GM21526 (cell line): ENCODE data around the gene MLC1.

Source experiments
- ATAC-seq: cut with Tn5 transposase; IDR thresholded peaks from one replicate; pipeline ENCODE4 v1.9.1; 2021; ENCODE audit warnings: moderate library complexity; ENCODE audit not compliant: unreplicated experiment, low FRiP score

MLC1 gene

DNA sequence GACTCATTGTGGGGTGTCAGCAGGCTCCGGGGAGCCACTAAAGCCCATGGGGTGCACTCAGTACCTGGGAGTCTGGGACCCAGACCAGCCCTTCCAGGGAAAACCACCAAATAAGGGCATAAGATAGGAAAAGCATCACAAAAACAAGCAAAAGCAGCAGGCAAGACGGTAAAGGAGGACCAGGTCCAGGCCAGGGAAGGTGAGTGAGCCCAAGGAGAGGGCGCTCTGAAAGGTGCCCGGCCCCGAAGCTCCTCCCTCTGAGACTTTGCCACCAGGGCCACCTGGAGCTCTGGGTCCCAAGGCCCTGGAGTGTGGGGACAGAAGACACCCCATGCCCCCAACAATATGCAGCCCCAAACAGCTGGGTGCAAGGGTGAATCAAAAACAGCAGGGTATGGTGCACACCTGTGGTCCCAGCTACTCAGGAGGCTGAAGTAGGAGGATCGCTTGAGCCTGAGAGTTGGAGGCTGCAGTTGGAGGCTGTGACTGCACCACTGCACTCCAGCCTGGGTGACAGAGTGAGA is 67.5 kb downstream of the MLC1 start:
- no peak for ATAC-seq

DNA sequence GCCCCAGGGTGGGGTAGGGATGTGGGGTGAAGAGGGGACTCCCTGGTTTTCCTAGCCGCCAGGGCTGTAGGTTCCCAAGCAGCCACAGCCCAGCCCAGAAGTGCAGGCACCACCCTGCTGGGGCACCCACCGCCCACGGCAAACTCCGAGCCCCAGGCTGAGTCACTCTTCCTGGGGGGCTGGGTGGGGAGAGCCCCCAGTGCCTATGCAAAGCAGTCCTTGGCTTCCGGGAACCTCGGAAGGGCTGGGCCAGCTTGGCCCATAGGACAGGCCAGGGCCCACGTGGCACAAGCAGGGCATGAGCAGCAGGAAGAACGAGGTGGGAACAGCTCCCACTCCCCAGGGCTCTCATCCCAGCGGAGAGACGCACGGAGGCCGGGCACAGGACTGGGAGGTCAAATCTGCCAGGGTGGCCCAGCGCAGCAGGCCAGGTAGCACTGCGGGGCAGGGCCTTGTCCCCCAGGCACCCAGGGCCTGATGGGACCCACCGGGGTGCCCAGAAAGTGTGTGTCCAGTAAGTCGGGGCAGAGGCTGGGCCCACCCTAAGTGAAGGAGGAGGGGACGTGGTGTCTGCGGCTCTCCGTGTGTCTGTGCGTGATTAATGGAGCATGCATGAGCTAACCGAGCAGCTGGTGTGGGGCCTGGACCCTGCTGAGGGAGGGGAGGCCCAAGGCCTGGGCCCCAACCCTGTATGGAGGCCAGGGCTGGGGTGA is 68.1 kb downstream of the MLC1 start:
- ATAC-seq = no peak

DNA sequence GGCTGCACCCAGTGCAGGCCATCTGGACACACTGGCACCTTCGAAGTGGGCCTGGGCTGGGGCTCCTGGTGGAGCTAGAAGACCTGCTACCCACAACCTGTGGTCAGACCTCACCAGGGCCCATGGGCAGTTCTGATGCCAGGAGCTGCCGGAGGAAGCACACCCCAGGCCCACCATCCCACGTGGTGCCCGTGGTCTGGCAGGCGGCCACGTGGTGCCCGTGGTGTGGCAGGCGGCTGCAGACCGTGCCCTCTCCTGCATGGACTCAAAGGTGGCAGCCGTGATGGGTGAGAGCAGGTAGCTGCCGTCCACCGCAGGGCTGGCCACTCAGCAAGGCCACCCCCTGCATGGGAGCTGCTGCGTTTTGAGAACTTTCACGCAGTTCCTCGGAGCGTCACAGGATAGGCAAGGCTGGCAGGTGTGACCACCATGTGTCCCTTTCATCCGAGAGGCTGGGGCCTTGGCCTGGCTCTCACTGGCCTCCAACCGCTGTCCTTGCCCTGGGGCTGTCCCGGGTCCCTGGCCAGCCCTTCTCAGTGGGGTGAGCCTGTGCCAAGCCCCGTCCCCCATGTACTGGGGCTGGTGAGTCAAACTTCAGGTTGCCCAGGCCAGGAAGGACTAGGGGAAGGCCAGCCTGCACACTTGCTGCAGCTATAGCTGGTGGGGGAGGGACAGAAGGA is 68.8 kb downstream of the MLC1 start:
- no peak for ATAC-seq

DNA sequence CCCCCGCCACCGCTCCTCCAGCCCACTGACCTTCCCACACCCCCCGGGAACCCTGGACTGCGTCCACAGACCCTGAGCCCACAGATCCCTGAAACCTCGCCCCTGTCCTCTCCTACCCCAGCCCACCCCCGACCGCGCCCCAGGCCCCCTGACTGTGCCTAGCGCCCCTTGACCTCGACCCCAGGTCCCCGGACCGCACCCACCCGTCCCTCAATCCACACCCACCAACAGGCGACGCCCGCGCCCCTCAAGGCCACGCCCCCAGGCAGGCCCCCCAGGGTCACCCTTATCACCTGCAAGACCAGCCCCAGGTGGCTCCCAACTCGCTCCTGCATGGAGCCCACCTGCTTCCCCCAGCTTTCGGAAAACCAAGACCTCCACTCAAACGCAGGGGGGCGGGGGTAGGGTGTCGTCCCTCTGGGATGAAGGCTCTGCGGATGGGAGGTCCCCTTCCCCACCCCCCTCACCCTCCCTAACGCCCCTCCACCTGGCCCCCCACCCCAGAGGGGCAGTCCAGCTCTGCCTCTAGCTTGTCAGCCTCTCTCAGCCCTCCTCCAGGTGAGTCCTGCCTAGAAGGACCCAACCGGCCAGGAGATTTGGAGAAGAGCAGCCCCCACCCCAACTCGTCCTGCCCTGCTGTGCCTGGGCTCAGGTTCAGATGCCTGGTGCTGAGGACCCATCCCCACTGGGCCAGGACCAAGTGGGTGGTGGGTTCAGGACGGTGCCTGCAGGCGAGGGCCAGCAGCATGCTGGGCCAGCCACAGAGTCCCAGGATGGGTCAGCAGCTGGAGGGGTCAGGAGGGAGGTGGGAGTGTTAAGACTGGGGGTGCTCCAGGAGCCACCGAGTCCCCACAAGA is 69.5 kb downstream of the MLC1 start:
- ATAC-seq = no peak

DNA sequence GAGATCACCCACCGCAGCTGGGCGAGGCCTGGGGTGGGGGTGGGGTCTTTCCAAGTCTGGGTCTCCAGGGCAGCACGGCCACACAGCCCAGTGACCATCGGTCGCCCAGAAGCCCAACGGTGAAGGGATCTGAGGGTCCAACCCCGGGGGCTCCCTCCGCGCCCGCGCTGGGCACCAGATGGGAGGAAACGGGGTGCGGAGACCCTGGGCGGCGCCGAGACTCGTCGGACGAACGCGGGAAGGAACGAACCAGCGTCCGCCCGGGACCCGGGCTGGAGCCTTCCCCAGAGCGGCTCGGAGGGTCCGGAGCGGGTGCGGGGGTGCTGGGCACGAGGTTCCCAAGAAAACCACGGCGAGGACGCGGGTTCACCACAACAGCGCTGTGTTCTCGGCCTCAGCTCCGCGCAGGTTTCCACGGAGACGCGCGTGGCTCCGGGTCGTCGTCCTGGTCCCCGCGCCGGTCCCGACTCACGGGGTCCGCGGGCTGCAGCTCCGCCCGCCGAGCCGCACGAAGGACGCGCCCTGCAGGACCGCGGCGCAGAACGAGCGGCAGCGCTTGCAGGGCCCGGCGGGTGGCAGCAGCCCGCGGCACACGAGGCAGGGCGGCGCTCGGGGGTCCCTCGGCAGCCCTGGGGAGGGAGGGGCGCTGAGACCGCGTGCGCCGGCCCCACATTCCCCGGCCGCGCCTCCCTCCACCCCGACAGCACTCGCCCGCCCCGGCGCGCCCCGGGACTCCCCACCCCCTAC is 70.4 kb downstream of the MLC1 start:
- ATAC-seq = no peak

DNA sequence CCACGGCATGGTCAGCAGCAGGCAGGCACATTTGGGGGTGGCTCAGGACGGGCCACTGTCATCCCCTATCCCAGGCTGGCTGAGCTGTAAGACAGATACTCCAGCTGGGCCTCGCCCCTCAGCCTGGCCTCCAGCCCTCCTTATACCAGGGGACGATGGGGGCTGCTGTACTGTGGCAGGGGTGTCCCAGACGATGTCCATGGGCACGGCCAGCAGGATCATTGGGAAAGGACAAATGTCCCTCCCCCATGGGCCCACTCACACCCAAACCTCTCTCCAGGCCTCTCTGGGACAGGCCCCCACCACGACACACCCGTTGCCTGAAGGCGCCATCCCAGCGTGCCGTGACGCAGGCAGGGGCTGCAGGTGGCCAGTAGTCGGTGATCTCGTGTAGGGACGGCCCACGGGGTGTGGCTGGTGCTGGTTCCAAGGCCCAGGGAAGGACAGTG is 71.1 kb downstream of the MLC1 start:
- no peak for ATAC-seq

DNA sequence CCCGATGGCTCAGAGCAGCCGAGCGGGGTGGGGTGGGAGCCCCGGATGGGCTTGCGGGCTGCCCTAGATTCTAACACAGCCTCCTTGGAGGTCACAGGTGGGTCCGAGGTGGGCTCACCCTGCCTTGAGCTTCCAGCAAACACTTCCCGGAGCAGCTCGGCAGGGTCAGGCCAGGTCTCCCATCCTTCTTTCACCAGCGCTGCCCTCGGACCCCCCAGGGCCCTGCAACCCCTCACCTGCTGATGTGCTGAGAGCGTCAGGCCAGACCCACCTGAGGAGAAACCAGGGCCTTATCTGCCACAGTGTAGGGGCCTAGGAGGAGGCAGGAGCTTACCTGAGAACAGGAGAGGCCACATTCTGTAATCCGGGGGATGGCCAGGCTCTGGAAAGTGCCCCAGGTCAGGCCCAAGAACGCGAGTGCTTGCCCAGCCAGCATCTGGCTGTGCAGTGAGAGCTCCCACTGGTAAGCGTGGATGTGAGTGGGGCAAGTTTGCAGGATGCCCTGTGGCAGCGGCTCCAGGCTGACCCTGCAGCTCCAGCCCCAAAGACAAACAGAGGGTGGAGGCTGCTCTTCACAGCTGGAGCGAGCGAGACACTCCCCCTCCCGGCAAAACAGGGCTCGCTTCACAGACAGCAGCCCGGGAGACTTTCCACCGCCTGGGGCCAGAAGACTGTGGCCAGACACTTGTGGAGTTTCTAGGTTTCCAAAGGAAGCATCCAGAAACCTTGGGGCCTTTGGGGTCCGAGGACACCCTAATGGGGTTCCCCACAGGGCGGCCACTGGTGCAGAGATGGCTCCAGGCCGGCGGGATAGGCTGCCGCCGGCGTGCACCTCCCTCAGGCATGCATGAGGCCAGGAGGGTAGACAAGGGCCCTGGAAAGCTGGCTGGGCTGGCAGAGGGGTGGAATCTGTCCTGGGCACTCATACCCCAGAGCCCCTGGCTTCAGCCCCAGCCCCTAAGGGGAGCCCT is 72.7 kb downstream of the MLC1 start, which contains the start of gene IL17REL:
TSS of gene IL17REL (minus strand) at position 555 of the 971 bp plus-strand sequence. CDS start at position 436, 119 bp downstream.
- ATAC-seq = no peak

DNA sequence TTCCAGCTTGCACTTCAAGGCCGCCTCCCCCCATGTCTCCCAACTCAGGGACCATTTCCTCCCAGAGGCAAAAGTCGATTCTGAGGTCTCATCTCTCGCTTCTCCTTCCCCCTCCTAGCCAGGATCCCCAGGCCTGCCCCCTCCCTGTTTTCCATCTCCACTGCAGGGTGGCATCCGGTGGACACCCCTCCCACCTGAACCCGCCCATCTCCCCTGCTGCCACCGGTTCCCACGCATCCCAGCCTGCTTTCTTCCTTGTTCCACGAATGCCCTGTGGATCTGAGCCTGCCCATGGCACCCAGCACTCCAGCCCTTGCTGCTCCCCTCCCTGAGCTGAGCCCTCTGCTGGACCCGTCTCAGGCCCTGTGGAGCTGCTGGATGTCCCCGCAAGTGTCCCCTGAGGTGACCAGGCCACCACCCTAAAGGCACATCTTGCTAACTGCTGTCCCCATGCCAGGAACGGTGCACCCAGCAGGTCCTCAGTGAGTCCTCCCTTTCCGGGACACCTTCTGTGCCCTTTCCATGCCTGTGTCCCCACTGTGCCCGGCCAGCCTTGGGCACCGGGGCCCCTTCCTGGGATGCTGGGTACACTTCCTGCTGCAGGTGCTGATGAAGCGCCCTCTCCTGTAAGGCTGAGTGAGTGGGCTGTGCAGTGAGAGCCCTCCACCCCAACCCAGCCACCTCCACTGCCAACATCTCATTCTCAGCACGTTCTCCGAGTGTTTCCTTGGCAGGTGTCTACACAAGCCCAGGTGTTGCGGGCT is 73.6 kb downstream of the MLC1 start:
- no peak for ATAC-seq

DNA sequence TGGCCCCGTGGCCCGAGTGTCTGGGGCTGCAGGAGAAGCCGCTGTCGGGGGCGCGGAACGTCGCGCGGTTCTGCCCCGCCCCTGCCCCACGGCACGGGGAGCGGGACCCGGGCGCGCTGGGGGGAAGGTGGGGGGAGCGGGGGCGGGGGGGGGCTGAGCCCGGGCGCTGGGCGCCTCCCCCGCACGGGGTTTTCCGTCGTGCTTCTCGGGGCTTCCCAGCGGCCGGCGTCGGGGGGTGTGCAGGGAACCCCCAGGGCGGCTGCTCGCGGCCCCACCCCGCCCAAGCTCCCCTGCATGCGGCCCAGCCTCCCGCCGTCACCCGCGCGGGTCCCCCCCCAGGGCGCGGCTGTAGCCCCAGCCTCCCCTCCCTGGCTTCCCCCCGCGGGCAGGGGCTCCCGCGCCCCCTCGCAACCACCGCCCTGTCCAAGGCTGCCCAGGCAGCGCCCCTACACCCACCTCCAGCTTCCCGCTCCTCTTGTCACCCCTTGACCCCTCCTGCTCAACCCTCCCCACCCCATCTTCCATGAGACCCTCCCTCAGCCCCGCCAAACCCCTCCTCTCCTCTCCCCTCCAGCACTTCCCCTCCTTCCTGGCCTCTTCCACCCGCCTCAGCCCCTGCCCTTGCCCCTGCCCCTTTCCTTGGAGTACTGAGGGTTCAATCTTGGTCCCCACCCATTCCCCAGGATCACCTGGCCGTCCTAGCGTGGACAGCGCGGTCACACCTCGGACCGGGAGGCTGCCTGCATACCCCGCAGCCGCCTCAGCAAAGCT is 74.4 kb downstream of the MLC1 start:
- ATAC-seq = no peak

DNA sequence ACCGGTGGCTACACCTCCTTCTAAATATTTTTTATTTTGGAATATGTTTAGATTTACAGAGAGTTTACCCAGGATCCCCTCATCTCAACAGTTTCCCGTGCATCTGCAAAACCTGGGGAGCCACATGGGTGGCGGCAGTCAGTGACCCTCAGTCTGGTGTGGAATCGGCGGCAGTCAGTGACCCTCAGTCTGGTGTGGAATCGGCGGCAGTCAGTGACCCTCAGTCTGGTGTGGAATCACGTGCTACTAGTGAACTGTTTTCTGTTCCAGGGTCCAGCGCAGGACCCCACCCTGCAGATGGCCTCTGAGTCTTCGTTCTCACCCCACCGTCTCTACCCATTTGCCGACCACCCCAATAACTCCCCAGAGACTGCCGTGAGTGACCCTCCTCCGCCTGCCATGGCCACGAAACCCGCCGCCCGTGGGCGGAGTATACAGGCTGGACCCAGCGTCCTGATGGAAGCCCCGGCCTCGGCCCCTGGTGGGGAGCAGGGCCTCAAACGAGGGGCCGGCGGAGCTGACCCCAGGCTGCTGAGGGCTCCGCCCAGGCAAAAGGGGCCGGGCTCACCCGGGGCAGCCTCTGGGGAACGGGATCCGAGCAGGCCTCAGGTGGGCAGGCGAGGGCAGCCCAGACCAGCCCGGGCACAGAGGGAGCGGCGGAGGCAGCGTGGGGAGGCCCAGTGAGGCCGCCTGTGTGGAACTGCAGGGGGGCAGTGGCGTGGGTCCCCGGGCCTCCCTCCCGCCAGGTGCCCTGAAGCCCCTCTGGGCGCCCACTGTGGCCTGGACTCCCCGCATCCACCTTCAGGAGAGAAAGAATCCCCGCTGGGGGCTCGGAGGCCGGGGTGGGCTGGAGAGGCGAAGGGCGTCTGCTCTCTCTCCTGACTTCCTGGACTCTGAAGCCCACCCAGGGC is 75.2 kb downstream of the MLC1 start:
- no peak for ATAC-seq
